OCI-LY1 (cell line): ENCODE data around the gene ZP4.

Experiments
- H2AFZ ChIP-seq: fragments of 200-600 bp; sonication (generic), shearing (Covaris generic); 2 replicates; pipeline ENCODE4 v1.6.0; 2014; ENCODE audit warnings: antibody characterized with exemption, mild to moderate bottlenecking, low read length
- H3F3A ChIP-seq: fragments of 200-600 bp; sonication (generic), shearing (Covaris generic); 2 replicates; pipeline ENCODE4 v1.6.0; 2014; ENCODE audit warnings: mild to moderate bottlenecking, antibody characterized with exemption, low read length, moderate library complexity; ENCODE audit not compliant: insufficient read depth
- H3K27ac ChIP-seq: fragments of 200-600 bp; sonication (generic); 2 replicates; pipeline ENCODE4 v1.5.1; 2014; ENCODE audit warnings: low read length, mixed run types, mild to moderate bottlenecking, low read depth; ENCODE audit not compliant: poor library complexity, severe bottlenecking
- H3K27me3 ChIP-seq: fragments of 200-600 bp; sonication (generic); 2 replicates; pipeline ENCODE4 v1.6.0; 2014; ENCODE audit warnings: antibody characterized with exemption, mild to moderate bottlenecking, low read length, moderate library complexity; ENCODE audit not compliant: insufficient read depth
- H3K36me3 ChIP-seq: fragments of 200-600 bp; sonication (generic); 2 replicates; pipeline ENCODE4 v1.6.1; 2014; ENCODE audit warnings: mild to moderate bottlenecking, antibody characterized with exemption, low read length, moderate library complexity, mixed read lengths; ENCODE audit not compliant: insufficient read depth
- H3K4me1 ChIP-seq: fragments of 200-600 bp; sonication (generic); 2 replicates; pipeline ENCODE4 v1.5.1; 2014; ENCODE audit warnings: mild to moderate bottlenecking, low read length, moderate library complexity; ENCODE audit not compliant: insufficient read depth, severe bottlenecking
- H3K4me2 ChIP-seq: fragments of 200-600 bp; sonication (generic), shearing (Covaris generic); 2 replicates; pipeline ENCODE4 v1.6.1; 2014; ENCODE audit warnings: low read length
- H3K4me3 ChIP-seq: fragments of 200-600 bp; sonication (generic); 2 replicates; pipeline ENCODE4 v1.5.1; 2014; ENCODE audit warnings: low read length, low read depth, mild to moderate bottlenecking, mixed read lengths; ENCODE audit not compliant: poor library complexity, severe bottlenecking
- H3K79me2 ChIP-seq: fragments of 200-600 bp; shearing (Covaris generic); 2 replicates; pipeline ENCODE4 v1.6.1; 2016; ENCODE audit warnings: mixed run types, low read length, mixed read lengths; ENCODE audit not compliant: insufficient read depth
- H3K9ac ChIP-seq: fragments of 200-600 bp; sonication (generic), shearing (Covaris generic); 2 replicates; pipeline ENCODE4 v1.6.1; 2014; ENCODE audit warnings: mild to moderate bottlenecking, low read length, mixed read lengths
- H3K9me2 ChIP-seq: fragments of 200-600 bp; sonication (generic), shearing (Covaris generic); 2 replicates; pipeline ENCODE4 v1.6.1; 2014; ENCODE audit warnings: low read depth, mild to moderate bottlenecking, low read length, mixed read lengths
- H3K9me3 ChIP-seq: fragments of 200-600 bp; shearing (Covaris generic); 2 replicates; pipeline ENCODE4 v1.6.1; 2014; ENCODE audit warnings: low read length, mixed read lengths
- H4K20me1 ChIP-seq: fragments of 200-600 bp; sonication (generic), shearing (Covaris generic); 2 replicates; pipeline ENCODE4 v1.6.0; 2016; ENCODE audit warnings: mild to moderate bottlenecking, low read length; ENCODE audit not compliant: insufficient read depth
- EZH2 ChIP-seq: fragments of 200-600 bp; sonication (generic), shearing (Covaris generic); IDR thresholded peaks from 2 replicates; pipeline ENCODE4 v1.8.0; 2017; ENCODE audit warnings: borderline replicate concordance, mixed run types, mild to moderate bottlenecking, antibody characterized with exemption, low read length, moderate library complexity, mixed read lengths
- TF ChIP-seq, protein P1 (sequence below): fragments of 200-600 bp; sonication (generic), shearing (Covaris generic); IDR thresholded peaks from 2 replicates; pipeline ENCODE4 v1.5.1; 2017; ENCODE audit warnings: mild to moderate bottlenecking, antibody characterized with exemption, low read length, moderate library complexity, mixed read lengths

ZP4 gene

DNA sequence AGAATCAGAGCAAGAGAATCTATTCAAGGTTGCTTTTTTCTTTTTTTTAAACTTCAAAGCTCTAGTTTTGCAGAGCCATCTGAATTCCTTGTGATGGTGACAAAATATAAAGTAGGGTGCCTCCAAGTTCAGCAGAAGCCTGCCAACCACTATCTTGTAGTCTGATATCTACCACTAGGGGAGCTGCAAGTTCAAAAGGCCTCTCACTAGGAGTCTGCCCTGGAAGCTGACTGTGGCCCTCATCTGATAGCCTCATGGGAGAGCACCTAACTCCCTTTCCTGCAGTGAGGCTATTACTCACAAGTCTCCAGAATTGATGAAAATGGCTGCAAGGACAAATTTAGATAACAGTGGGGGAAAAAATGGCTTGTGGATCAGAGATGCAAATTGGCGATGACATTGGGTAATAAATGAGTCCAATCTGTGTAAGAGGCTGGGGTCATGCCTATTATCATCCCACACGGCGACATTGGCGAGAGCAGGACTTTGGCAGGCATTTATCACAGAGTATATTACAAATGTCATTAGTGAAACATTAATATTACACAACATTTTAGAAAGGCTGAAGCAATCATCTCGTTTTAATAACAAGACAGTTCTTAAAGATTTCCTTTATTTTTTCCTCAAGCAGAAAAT, 10.7 kb upstream of the ZP4 start:
- TF ChIP-seq EZH2: no peak
- TF ChIP-seq, protein P1, sequence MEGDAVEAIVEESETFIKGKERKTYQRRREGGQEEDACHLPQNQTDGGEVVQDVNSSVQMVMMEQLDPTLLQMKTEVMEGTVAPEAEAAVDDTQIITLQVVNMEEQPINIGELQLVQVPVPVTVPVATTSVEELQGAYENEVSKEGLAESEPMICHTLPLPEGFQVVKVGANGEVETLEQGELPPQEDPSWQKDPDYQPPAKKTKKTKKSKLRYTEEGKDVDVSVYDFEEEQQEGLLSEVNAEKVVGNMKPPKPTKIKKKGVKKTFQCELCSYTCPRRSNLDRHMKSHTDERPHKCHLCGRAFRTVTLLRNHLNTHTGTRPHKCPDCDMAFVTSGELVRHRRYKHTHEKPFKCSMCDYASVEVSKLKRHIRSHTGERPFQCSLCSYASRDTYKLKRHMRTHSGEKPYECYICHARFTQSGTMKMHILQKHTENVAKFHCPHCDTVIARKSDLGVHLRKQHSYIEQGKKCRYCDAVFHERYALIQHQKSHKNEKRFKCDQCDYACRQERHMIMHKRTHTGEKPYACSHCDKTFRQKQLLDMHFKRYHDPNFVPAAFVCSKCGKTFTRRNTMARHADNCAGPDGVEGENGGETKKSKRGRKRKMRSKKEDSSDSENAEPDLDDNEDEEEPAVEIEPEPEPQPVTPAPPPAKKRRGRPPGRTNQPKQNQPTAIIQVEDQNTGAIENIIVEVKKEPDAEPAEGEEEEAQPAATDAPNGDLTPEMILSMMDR: peak; percentile 48

DNA sequence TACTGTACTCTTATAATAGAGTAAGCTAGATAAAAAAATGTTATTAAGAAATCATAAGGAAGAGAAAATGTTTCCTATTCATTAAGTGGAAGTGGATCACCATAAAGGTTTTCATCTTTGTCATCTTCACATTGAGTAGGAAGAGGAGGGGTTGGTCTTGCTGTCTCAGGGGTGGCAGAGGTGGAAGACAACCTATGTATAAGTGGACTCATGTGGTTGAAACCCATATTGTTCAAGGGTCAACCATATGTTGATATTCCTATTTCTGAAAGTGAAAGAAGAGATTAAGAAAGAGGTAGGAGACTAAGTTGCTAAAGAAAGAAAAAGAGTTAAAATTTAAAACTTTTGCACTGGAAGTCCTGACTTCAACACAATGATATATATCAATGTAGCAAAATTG, 4.9 kb upstream of the ZP4 start:
- H3K4me3 ChIP-seq: no peak overlapping the region
- H3K4me2 ChIP-seq: no peak overlapping the region
- no peak overlapping the region for H3K27ac ChIP-seq
- H3K9me2 ChIP-seq: no peaks in the 10 kb centered on the region
- no peaks in the 10 kb centered on the region for H3K9me3 ChIP-seq
- no peak for TF ChIP-seq EZH2
- TF ChIP-seq, protein P1: no peak
- H3K4me1 ChIP-seq: no peaks in the 10 kb centered on the region
- H3F3A ChIP-seq: no peaks in the 10 kb centered on the region
- H3K9ac ChIP-seq: no peak overlapping the region
- H3K36me3 ChIP-seq: no peaks in the 10 kb centered on the region
- H4K20me1 ChIP-seq: no peaks in the 10 kb centered on the region
- H3K79me2 ChIP-seq: no peaks in the 10 kb centered on the region
- no peaks in the 10 kb centered on the region for H3K27me3 ChIP-seq
- H2AFZ ChIP-seq: no peak overlapping the region

More for the DNA sequence above, 10.7 kb upstream of the ZP4 start:
- Histone ChIP-seq H3F3A (no peaks in the 10 kb centered on the region), H3K4me3 (no peak overlapping the region), H3K4me1 (no peaks in the 10 kb centered on the region), H3K27ac (no peak overlapping the region), H3K9me2 (no peaks in the 10 kb centered on the region), H2AFZ (no peak overlapping the region), H4K20me1 (no peaks in the 10 kb centered on the region), H3K79me2 (no peaks in the 10 kb centered on the region), H3K27me3 (no peaks in the 10 kb centered on the region), H3K36me3 (no peaks in the 10 kb centered on the region), H3K4me2 (no peak overlapping the region), H3K9ac (no peak overlapping the region), H3K9me3 (no peaks in the 10 kb centered on the region)

DNA sequence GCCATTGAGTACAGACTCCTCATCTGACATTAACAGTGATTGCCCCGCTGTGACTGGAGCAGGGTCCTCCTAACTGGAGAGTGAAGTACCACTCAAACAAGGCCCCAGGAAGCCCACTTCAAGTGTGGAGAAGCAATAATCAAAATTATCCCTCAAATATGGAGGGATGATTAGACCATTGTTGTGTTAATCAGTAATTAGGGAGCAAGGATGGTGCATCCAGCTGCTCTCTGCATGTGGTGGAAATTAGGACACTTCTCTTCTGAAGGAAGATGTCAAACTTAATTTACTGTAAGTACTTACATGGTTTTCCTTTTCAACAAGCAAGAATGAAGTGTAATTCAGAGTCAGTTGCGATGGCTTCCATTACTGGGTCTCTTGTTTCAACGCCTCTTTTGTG, 3.4 kb upstream of the ZP4 start:
- H3K79me2 ChIP-seq: no peaks in the 10 kb centered on the region

More for the DNA sequence above, 3.4 kb upstream of the ZP4 start:
- no peaks in the 10 kb centered on the region for H3K9me2 ChIP-seq
- no peaks in the 10 kb centered on the region for H3K27me3 ChIP-seq
- no peak overlapping the region for H3K4me3 ChIP-seq
- no peak overlapping the region for H2AFZ ChIP-seq
- H3K36me3 ChIP-seq: no peaks in the 10 kb centered on the region
- H3K4me2 ChIP-seq: no peak overlapping the region
- no peak overlapping the region for H3K27ac ChIP-seq
- no peaks in the 10 kb centered on the region for H3F3A ChIP-seq
- no peak overlapping the region for H3K9ac ChIP-seq
- TF ChIP-seq, protein P1: no peak
- TF ChIP-seq EZH2: no peak
- no peaks in the 10 kb centered on the region for H3K9me3 ChIP-seq
- no peaks in the 10 kb centered on the region for H4K20me1 ChIP-seq
- no peaks in the 10 kb centered on the region for H3K4me1 ChIP-seq
